Progenitor cell of endocrine pancreas (in vitro differentiated cells): ENCODE results near the gene TBC1D19. TPM values are rescaled to one million over a fixed set of nuclear protein-coding genes. Genes with fewer than 3 reads are reported as not detected.
A peak's percentile ranks its signal among the peaks of the same experiment; 100 is the strongest.
"Not testable (repeated sequence)": the region's sequence is repeated elsewhere in the genome, so short reads cannot be mapped to it uniquely, and the experiment has no call there.

ENCODE experiments used
- DNase-seq: peaks from one replicate; pipeline ENCODE4 v3.0.0; 2021; ENCODE audit warnings: low spot score; ENCODE audit not compliant: unreplicated experiment
- H3K27ac Mint-ChIP-seq: 2 replicates; pipeline ENCODE4 v1.8.0; 2021; ENCODE audit warnings: mild to moderate bottlenecking, moderate library complexity, mixed read lengths
- H3K27me3 Mint-ChIP-seq: 2 replicates; pipeline ENCODE4 v1.8.0; 2021; ENCODE audit warnings: mixed read lengths
- H3K36me3 Mint-ChIP-seq: 2 replicates; pipeline ENCODE4 v1.8.0; 2022; ENCODE audit warnings: mixed read lengths; ENCODE audit not compliant: insufficient read depth
- H3K4me1 Mint-ChIP-seq: 2 replicates; pipeline ENCODE4 v1.8.0; 2021; ENCODE audit warnings: low read depth, mixed read lengths
- H3K4me3 Mint-ChIP-seq: 2 replicates; pipeline ENCODE4 v1.8.0; 2021; ENCODE audit warnings: low read depth, mild to moderate bottlenecking, moderate library complexity, mixed read lengths
- H3K9me3 Mint-ChIP-seq: 2 replicates; pipeline ENCODE4 v1.8.0; 2021; ENCODE audit warnings: low read depth, mixed read lengths
- CTCF ChIP-seq: fragments of 200-600 bp; sonication (generic); IDR thresholded peaks from one replicate; pipeline ENCODE4 v1.5.0; 2021; ENCODE audit warnings: antibody characterized with exemption, mild to moderate bottlenecking; ENCODE audit not compliant: unreplicated experiment
- total RNA-seq: library from RNA; stranded (reverse); gene quantifications from 2 replicates; pipeline ENCODE4 v1.2.1, GENCODE V29; 2021

Gene TBC1D19
- total RNA-seq, 1 donor from 2014 or later = 28.8 TPM

GRCh38 chr4:26574563-26574962 is 9.3 kb upstream of the TBC1D19 start:
- DNase-seq = no peak
- no peaks in the 10 kb centered on the region for H3K36me3 Mint-ChIP-seq
- H3K4me1 Mint-ChIP-seq = peaks cover 11% of the 10 kb centered on the region
- H3K4me3 Mint-ChIP-seq = no peak overlapping the region
- TF ChIP-seq CTCF = no peak
- no peak overlapping the region for H3K27ac Mint-ChIP-seq
- no peaks in the 10 kb centered on the region for H3K27me3 Mint-ChIP-seq
- H3K9me3 Mint-ChIP-seq = no peaks in the 10 kb centered on the region

GRCh38 chr4:26576231-26576739 is 7.6 kb upstream of the TBC1D19 start:
- peaks cover 11% of the 10 kb centered on the region for H3K4me1 Mint-ChIP-seq
- no peak overlapping the region for H3K4me3 Mint-ChIP-seq
- H3K27ac Mint-ChIP-seq = no peak overlapping the region
- H3K36me3 Mint-ChIP-seq = no peaks in the 10 kb centered on the region
- H3K27me3 Mint-ChIP-seq = no peaks in the 10 kb centered on the region
- DNase-seq = no peak
- no peak for TF ChIP-seq CTCF
- no peaks in the 10 kb centered on the region for H3K9me3 Mint-ChIP-seq

- H3K9me3 Mint-ChIP-seq = no peaks in the 10 kb centered on the region
- no peak for DNase-seq
- H3K36me3 Mint-ChIP-seq = no peaks in the 10 kb centered on the region
- peaks cover 11% of the 10 kb centered on the region for H3K4me1 Mint-ChIP-seq
- no peak for TF ChIP-seq CTCF
- H3K27ac Mint-ChIP-seq = no peak overlapping the region
- no peak overlapping the region for H3K4me3 Mint-ChIP-seq
- no peaks in the 10 kb centered on the region for H3K27me3 Mint-ChIP-seq
These were observed 6.8 kb upstream of the TBC1D19 start for GRCh38 chr4:26577066-26577465.

GRCh38 chr4:26579169-26579568 is 4.7 kb upstream of the TBC1D19 start:
- Mint-ChIP-seq H3K9me3 (no peaks in the 10 kb centered on the region), H3K4me1 (peaks cover 17% of the 10 kb centered on the region), H3K27ac (no peak overlapping the region), H3K27me3 (no peaks in the 10 kb centered on the region), H3K4me3 (no peak overlapping the region), H3K36me3 (no peaks in the 10 kb centered on the region)
- TF ChIP-seq CTCF = no peak
- DNase-seq = no peak

GRCh38 chr4:26581341-26581740 is 2.5 kb upstream of the TBC1D19 start:
- H3K27ac Mint-ChIP-seq, DNase-seq, H3K9me3 Mint-ChIP-seq, H3K36me3 Mint-ChIP-seq, H3K27me3 Mint-ChIP-seq, H3K4me3 Mint-ChIP-seq: not testable (repeated sequence)
- peaks cover 25% of the 10 kb centered on the region for H3K4me1 Mint-ChIP-seq

- Mint-ChIP-seq H3K4me1 (peaks cover 18% of the 10 kb centered on the region), H3K9me3 (peaks cover 4% of the 10 kb centered on the region), H3K27me3 (no peaks in the 10 kb centered on the region), H3K27ac (peak overlapping the region; percentile 92), H3K36me3 (peaks cover 10% of the 10 kb centered on the region), H3K4me3 (peak overlapping the region; percentile 97)
- no peak for TF ChIP-seq CTCF
- no peak for DNase-seq
These were observed 383 bp upstream of the TBC1D19 start for GRCh38 chr4:26583538-26583864.
